Measurements from ENCODE around the gene MEIS1. TPM values are rescaled to one million over a fixed set of nuclear protein-coding genes. Genes with fewer than 3 reads are reported as not detected.

Gene MEIS1
- total RNA-seq, 1 experiment from 2014 or later, result 6.2 TPM

- peaks cover 5% of the 10 kb centered on the region; the same call in 1 of the 2 replicates for H3K36me3 ChIP-seq
- H3K27ac ChIP-seq, result no peak overlapping the region
- no peaks in the 10 kb centered on the region for H3K27me3 ChIP-seq (replicated peaks)
- no peak for DNase-seq (ENCODE audit: low read depth in 1 of 2, low spot score in 2 of 2)
- H3K9me3 ChIP-seq (replicated peaks), result no peaks in the 10 kb centered on the region
- H3K4me3 ChIP-seq, result peak overlapping the region; percentile 59
- no peaks in the 10 kb centered on the region for H3K4me1 ChIP-seq (replicated peaks)
Observed at GRCh38 chr2:66435963-66436362, 1.0 kb downstream of the MEIS1 start.

- Histone ChIP-seq H3K27me3 (replicated peaks) (no peaks in the 10 kb centered on the region), H3K4me3 (peak overlapping the region; percentile 59), H3K27ac (no peak overlapping the region), H3K4me1 (replicated peaks) (no peaks in the 10 kb centered on the region), H3K9me3 (replicated peaks) (no peaks in the 10 kb centered on the region), H3K36me3 (peaks cover 8% of the 10 kb centered on the region)
- DNase-seq (ENCODE audit: low read depth in 1 of 2, low spot score in 2 of 2), result peak in 1 of 2 experiments; percentile 12
Observed at GRCh38 chr2:66436581-66437001, 1.7 kb downstream of the MEIS1 start.

GRCh38 chr2:66437109-66437690 lies 2.3 kb downstream of the MEIS1 start:
- Histone ChIP-seq H3K27ac (no peak overlapping the region), H3K36me3 (peaks cover 10% of the 10 kb centered on the region)
- DNase-seq (ENCODE audit: low read depth in 1 of 2, low spot score in 2 of 2), result peak in 1 of 2 experiments; percentile 24

GRCh38 chr2:66437691-66438497 lies 3.0 kb downstream of the MEIS1 start:
- no peaks in the 10 kb centered on the region for H3K27me3 ChIP-seq (replicated peaks)
- H3K9me3 ChIP-seq (replicated peaks), result no peaks in the 10 kb centered on the region
- no peaks in the 10 kb centered on the region for H3K4me1 ChIP-seq (replicated peaks)
- H3K4me3 ChIP-seq, result peak overlapping the region; percentile 59; the same call in 1 of the 2 replicates
- DNase-seq (ENCODE audit: low read depth in 1 of 2, low spot score in 2 of 2), result no peak
- H3K27ac ChIP-seq, result no peak overlapping the region
- H3K36me3 ChIP-seq, result peaks cover 10% of the 10 kb centered on the region

More at GRCh38 chr2:66437109-66437690, 2.3 kb downstream of the MEIS1 start:
- Histone ChIP-seq H3K4me1 (replicated peaks) (no peaks in the 10 kb centered on the region), H3K4me3 (peak overlapping the region; percentile 59), H3K9me3 (replicated peaks) (no peaks in the 10 kb centered on the region), H3K27me3 (replicated peaks) (no peaks in the 10 kb centered on the region)

GRCh38 chr2:66438498-66438833 lies 3.5 kb downstream of the MEIS1 start:
- Histone ChIP-seq H3K9me3 (replicated peaks) (no peaks in the 10 kb centered on the region), H3K4me1 (replicated peaks) (no peaks in the 10 kb centered on the region), H3K36me3 (peaks cover 10% of the 10 kb centered on the region), H3K27ac (no peak overlapping the region), H3K4me3 (no peak overlapping the region), H3K27me3 (replicated peaks) (no peaks in the 10 kb centered on the region)
- DNase-seq (ENCODE audit: low read depth in 1 of 2, low spot score in 2 of 2), result no peak

- Histone ChIP-seq H3K27ac (no peak overlapping the region), H3K9me3 (replicated peaks) (no peaks in the 10 kb centered on the region), H3K4me1 (replicated peaks) (no peaks in the 10 kb centered on the region), H3K4me3 (no peak overlapping the region), H3K27me3 (replicated peaks) (no peaks in the 10 kb centered on the region), H3K36me3 (peaks cover 10% of the 10 kb centered on the region)
- no peak for DNase-seq (ENCODE audit: low read depth in 1 of 2, low spot score in 2 of 2)
Observed at GRCh38 chr2:66438891-66439811, 4.2 kb downstream of the MEIS1 start.

- no peaks in the 10 kb centered on the region for H3K4me1 ChIP-seq (replicated peaks)
- H3K27me3 ChIP-seq (replicated peaks), result no peaks in the 10 kb centered on the region
- no peak overlapping the region for H3K27ac ChIP-seq
- no peak for DNase-seq (ENCODE audit: low read depth in 1 of 2, low spot score in 2 of 2)
- H3K36me3 ChIP-seq, result peaks cover 10% of the 10 kb centered on the region
- H3K4me3 ChIP-seq, result no peak overlapping the region
- no peaks in the 10 kb centered on the region for H3K9me3 ChIP-seq (replicated peaks)
Observed at GRCh38 chr2:66439812-66440542, 5.1 kb downstream of the MEIS1 start.

GRCh38 chr2:66440708-66441497 lies 6.0 kb downstream of the MEIS1 start:
- no peak overlapping the region for H3K27ac ChIP-seq

GRCh38 chr2:66441581-66442320 lies 6.8 kb downstream of the MEIS1 start:
- Histone ChIP-seq H3K9me3 (replicated peaks) (no peaks in the 10 kb centered on the region), H3K4me3 (no peak overlapping the region), H3K4me1 (replicated peaks) (no peaks in the 10 kb centered on the region), H3K36me3 (peaks cover 10% of the 10 kb centered on the region), H3K27ac (no peak overlapping the region), H3K27me3 (replicated peaks) (no peaks in the 10 kb centered on the region)
- no peak for DNase-seq (ENCODE audit: low read depth in 1 of 2, low spot score in 2 of 2)

More at GRCh38 chr2:66440708-66441497, 6.0 kb downstream of the MEIS1 start:
- H3K4me3 ChIP-seq, result no peak overlapping the region
- no peaks in the 10 kb centered on the region for H3K4me1 ChIP-seq (replicated peaks)
- DNase-seq (ENCODE audit: low read depth in 1 of 2, low spot score in 2 of 2), result no peak
- no peaks in the 10 kb centered on the region for H3K27me3 ChIP-seq (replicated peaks)
- peaks cover 10% of the 10 kb centered on the region for H3K36me3 ChIP-seq
- no peaks in the 10 kb centered on the region for H3K9me3 ChIP-seq (replicated peaks)

GRCh38 chr2:66442516-66443185 lies 7.7 kb downstream of the MEIS1 start:
- Histone ChIP-seq H3K27ac (no peak overlapping the region), H3K27me3 (replicated peaks) (no peaks in the 10 kb centered on the region), H3K4me1 (replicated peaks) (no peaks in the 10 kb centered on the region), H3K9me3 (replicated peaks) (no peaks in the 10 kb centered on the region), H3K36me3 (peaks cover 10% of the 10 kb centered on the region), H3K4me3 (no peak overlapping the region)
- no peak for DNase-seq (ENCODE audit: low read depth in 1 of 2, low spot score in 2 of 2)

GRCh38 chr2:66443186-66443978 lies 8.5 kb downstream of the MEIS1 start:
- no peak overlapping the region for H3K27ac ChIP-seq
- H3K9me3 ChIP-seq (replicated peaks), result no peaks in the 10 kb centered on the region
- no peak overlapping the region for H3K4me3 ChIP-seq
- no peaks in the 10 kb centered on the region for H3K27me3 ChIP-seq (replicated peaks)
- no peaks in the 10 kb centered on the region for H3K4me1 ChIP-seq (replicated peaks)
- no peak for DNase-seq (ENCODE audit: low read depth in 1 of 2, low spot score in 2 of 2)
- H3K36me3 ChIP-seq, result peaks cover 10% of the 10 kb centered on the region

Data from SJSA1 (cell line).